Activated T-cell treated with anti-CD3 and anti-CD28 coated beads, Interleukin-2, amount 50 U/mL, for 72 hours (primary cell): ENCODE data around the gene CDKN2A. TPM values are rescaled to one million over a fixed set of nuclear protein-coding genes. Genes with fewer than 3 reads are reported as not detected.

Source experiments
- ATAC-seq, 2 donors: fragments of 150-1000 bp; cut with Tn5 transposase; replicated peaks in 1 of 2; 2 replicates each; pipeline ENCODE4 v1.10.0; 2021; ENCODE audit warnings: moderate library complexity in 2 of 2, mild to moderate bottlenecking in 1 of 2
- DNase-seq, 2 donors: peaks; one replicate each; pipeline ENCODE4 v3.0.0; 2021 to 2022; ENCODE audit warnings: mixed read lengths in 1 of 2
- H3K27ac Mint-ChIP-seq: one replicate; pipeline ENCODE4 v1.8.0; 2022; ENCODE audit warnings: mild to moderate bottlenecking, moderate library complexity, mixed read lengths
- H3K27me3 Mint-ChIP-seq: one replicate; pipeline ENCODE4 v1.8.0; 2022; ENCODE audit warnings: low read depth, mixed read lengths
- H3K36me3 Mint-ChIP-seq, 2 donors: one replicate each; pipeline ENCODE4 v1.8.0; 2022; ENCODE audit warnings: mixed read lengths in 2 of 2, mild to moderate bottlenecking in 1 of 2; ENCODE audit not compliant: insufficient read depth in 2 of 2
- H3K4me1 Mint-ChIP-seq: one replicate; pipeline ENCODE4 v1.8.0; 2022; ENCODE audit warnings: low read depth, mixed read lengths
- H3K4me3 Mint-ChIP-seq, 2 donors: one replicate each; pipeline ENCODE4 v1.8.0; 2022; ENCODE audit warnings: mild to moderate bottlenecking in 2 of 2, mixed read lengths in 2 of 2, moderate library complexity in 2 of 2
- H3K9me3 Mint-ChIP-seq, 2 donors: one replicate each; pipeline ENCODE4 v1.8.0; 2022; ENCODE audit warnings: mixed read lengths in 2 of 2
- total RNA-seq, 2 donors: library from RNA; stranded (reverse); gene quantifications; one replicate each; pipeline ENCODE4 v1.2.3, GENCODE V29; 2022

CDKN2A gene
- total RNA-seq: 1 to 10 TPM; 2.8 to 5.0 TPM

DNA sequence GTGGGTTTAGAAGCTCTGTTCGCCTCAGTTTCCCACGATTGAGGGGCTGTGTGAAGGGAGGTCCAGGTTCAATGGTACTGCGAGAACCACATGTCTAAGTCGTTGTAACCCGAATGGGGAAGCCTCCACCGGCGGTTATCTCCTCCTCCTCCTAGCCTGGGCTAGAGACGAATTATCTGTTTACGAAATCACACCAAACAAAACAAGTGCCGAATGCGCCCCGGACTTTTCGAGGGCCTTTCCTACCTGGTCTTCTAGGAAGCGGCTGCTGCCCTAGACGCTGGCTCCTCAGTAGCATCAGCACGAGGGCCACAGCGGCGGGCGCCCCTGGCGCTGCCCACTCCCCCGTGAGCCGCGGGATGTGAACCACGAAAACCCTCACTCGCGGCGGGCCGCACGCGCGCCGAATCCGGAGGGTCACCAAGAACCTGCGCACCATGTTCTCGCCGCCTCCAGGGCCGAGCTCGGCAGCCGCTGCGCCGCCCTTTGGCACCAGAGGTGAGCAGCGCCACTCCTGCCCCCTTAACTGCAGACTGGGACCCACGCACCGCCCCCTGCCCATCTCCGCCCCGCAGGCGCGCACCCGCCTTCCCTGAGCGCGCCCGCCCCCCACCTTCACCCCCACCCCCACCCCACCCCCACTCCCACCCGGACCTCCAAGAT, at the start of gene CDKN2A:
Gene CDKN2A, minus strand, starts transcription at position 500 of the 663 bp plus-strand sequence.
- Mint-ChIP-seq H3K4me3 (peak within 1 kb of the TSS; percentile 84 to 100), H3K9me3 (no peaks in the 10 kb centered on the region), H3K27me3 (peaks cover 69% of the 10 kb centered on the region), H3K4me1 (peaks cover 21% of the 10 kb centered on the region), H3K36me3 (peaks cover 0 to 2% of the 10 kb centered on the region in 2 donors), H3K27ac (peak within 1 kb of the TSS; percentile 98)
- DNase-seq (peak; percentile 66 to 67), ATAC-seq (peak; percentile 67 to 69)

GRCh38 chr9:22043928-22044327, 49.7 kb upstream of the CDKN2A start:
- DNase-seq: no peak
- no peaks in the 10 kb centered on the region for H3K9me3 Mint-ChIP-seq
- peaks cover 84% of the 10 kb centered on the region for H3K27me3 Mint-ChIP-seq

DNA sequence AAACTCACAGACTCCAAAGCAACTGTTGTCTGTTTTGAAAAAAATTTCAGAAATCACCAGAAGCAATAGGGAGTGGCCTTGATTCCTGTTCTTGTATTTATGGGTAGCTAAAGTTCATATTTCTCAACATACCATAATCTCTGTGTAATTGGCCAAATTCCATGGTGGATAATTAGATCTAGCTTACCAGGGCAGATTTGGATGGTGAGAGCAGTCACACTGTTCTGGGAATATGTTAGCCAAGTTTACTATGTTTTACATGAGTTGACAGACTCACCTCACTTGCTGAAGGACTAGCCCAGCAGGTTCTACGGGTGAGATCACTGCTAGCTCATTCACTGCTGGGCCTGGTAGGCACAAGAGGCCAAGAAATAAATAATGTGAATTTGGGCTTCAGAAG, 47.6 kb upstream of the CDKN2A start:
- no peaks in the 10 kb centered on the region for H3K9me3 Mint-ChIP-seq
- no peak for ATAC-seq
- H3K4me3 Mint-ChIP-seq: no peak overlapping the region
- H3K27ac Mint-ChIP-seq: no peak overlapping the region
- H3K36me3 Mint-ChIP-seq: no peaks in the 10 kb centered on the region
- H3K4me1 Mint-ChIP-seq: peaks cover 31% of the 10 kb centered on the region
- DNase-seq: no peak
- peaks cover 70% of the 10 kb centered on the region for H3K27me3 Mint-ChIP-seq

More at GRCh38 chr9:22043928-22044327, 49.7 kb upstream of the CDKN2A start:
- ATAC-seq: no peak
- H3K4me1 Mint-ChIP-seq: peaks cover 21% of the 10 kb centered on the region
- H3K4me3 Mint-ChIP-seq: no peak overlapping the region
- no peak overlapping the region for H3K27ac Mint-ChIP-seq
- no peaks in the 10 kb centered on the region for H3K36me3 Mint-ChIP-seq

GRCh38 chr9:22041344-22041743, 47.2 kb upstream of the CDKN2A start:
- DNase-seq (no peak), ATAC-seq (no peak)
- no peak overlapping the region for H3K27ac Mint-ChIP-seq
- no peaks in the 10 kb centered on the region for H3K36me3 Mint-ChIP-seq
- peaks cover 31% of the 10 kb centered on the region for H3K4me1 Mint-ChIP-seq
- peaks cover 66% of the 10 kb centered on the region for H3K27me3 Mint-ChIP-seq
- H3K9me3 Mint-ChIP-seq: no peaks in the 10 kb centered on the region
- no peak overlapping the region for H3K4me3 Mint-ChIP-seq

DNA sequence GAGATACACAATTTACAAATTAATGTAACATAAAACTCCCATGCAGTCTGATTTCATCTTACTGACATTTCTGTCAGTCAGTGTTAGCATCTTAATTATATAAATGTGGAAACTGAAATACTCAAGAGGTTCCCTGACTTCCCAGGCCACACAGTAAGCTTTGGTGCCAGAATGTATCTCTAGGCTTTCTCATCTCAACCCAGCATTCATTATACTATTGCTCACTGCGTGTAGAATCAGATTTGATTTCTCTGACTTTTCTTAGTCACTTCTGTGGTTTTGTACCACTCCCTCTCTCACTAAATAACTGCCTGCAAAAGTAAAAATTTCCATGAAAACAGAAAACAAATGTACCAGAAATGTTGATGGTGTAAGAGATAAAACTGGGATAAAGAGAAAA, 46.6 kb upstream of the CDKN2A start:
- DNase-seq (no peak), ATAC-seq (peak; percentile 86 to 91)
- no peaks in the 10 kb centered on the region for H3K36me3 Mint-ChIP-seq
- peaks cover 34% of the 10 kb centered on the region for H3K4me1 Mint-ChIP-seq
- no peak overlapping the region for H3K27ac Mint-ChIP-seq
- H3K27me3 Mint-ChIP-seq: peaks cover 61% of the 10 kb centered on the region
- H3K4me3 Mint-ChIP-seq: peak overlapping the region in 1 of 2 donors; percentile 4
- no peaks in the 10 kb centered on the region for H3K9me3 Mint-ChIP-seq

- DNase-seq (no peak), ATAC-seq (no peak)
- peaks cover 50% of the 10 kb centered on the region for H3K27me3 Mint-ChIP-seq
- no peaks in the 10 kb centered on the region for H3K36me3 Mint-ChIP-seq
- peaks cover 33% of the 10 kb centered on the region for H3K4me1 Mint-ChIP-seq
- no peaks in the 10 kb centered on the region for H3K9me3 Mint-ChIP-seq
- no peak overlapping the region for H3K4me3 Mint-ChIP-seq
- H3K27ac Mint-ChIP-seq: no peak overlapping the region
Observed at GRCh38 chr9:22039258-22039657, 45.1 kb upstream of the CDKN2A start.

DNA sequence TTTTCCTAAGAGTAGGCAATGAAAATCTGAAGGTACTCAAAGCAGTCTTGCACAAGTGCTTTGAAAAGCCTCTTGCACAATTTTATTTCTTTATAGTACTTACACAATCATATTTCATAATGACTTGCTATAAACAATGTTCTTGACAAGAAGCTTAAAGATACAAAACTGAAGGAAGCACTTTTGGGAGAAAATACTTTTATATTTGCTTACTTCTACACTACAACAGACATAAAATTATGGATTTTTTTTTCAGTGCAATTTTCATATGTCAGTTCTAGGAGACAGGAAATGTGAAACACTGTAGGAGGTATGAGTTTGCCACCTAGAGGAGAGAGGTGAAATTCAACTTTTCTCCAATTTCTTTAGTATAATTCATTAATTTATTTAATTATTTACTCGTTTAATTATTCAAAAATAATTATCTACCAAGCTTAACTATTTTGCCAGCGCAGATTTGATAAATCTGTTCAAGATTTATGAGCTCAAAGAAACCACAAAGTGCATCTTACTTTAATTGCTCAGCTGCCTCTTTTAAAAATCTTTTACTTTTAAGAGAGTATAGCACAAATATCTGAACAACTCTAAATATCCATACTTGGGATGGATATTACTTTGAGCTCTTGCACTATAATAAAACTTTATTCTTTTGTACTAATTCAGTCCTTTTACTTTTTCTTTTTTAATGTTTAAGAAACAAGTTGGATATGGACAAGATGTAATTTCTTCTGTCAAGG, 43.9 kb upstream of the CDKN2A start:
- H3K27me3 Mint-ChIP-seq: peaks cover 47% of the 10 kb centered on the region
- no peak overlapping the region for H3K4me3 Mint-ChIP-seq
- ATAC-seq (no peak), DNase-seq (no peak)
- H3K4me1 Mint-ChIP-seq: peaks cover 33% of the 10 kb centered on the region
- no peaks in the 10 kb centered on the region for H3K36me3 Mint-ChIP-seq
- no peak overlapping the region for H3K27ac Mint-ChIP-seq
- H3K9me3 Mint-ChIP-seq: no peaks in the 10 kb centered on the region

GRCh38 chr9:22036866-22037626, 42.9 kb upstream of the CDKN2A start:
- Mint-ChIP-seq H3K4me1 (peaks cover 33% of the 10 kb centered on the region), H3K36me3 (no peaks in the 10 kb centered on the region), H3K27ac (no peak overlapping the region), H3K4me3 (no peak overlapping the region), H3K9me3 (no peaks in the 10 kb centered on the region), H3K27me3 (peaks cover 39% of the 10 kb centered on the region)
- ATAC-seq (no peak), DNase-seq (no peak)

DNA sequence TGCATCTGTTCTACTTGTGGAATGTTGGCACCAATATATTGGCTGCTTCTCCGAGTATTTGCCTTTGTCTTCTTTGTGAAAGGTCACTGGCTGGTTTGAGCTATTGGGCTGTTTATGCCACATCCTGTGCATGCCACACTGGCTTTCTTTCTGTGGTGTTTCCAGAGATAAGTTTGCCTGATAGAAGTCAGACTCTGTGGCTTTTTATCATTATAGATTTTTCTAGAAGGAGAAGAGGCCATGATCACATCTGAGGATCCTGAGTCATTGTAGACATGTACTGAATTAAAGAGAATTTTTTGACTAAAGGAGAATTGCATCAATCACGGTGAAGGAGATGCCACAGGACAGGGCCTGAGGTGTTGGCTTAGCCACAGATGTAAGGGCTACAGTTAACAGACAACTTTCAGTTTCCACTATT, 41.4 kb upstream of the CDKN2A start:
- H3K4me1 Mint-ChIP-seq: peaks cover 21% of the 10 kb centered on the region
- ATAC-seq: peak; percentile 71 to 77
- no peaks in the 10 kb centered on the region for H3K9me3 Mint-ChIP-seq
- peaks cover 32% of the 10 kb centered on the region for H3K27me3 Mint-ChIP-seq
- H3K27ac Mint-ChIP-seq: no peak overlapping the region
- no peaks in the 10 kb centered on the region for H3K36me3 Mint-ChIP-seq
- DNase-seq: no peak
- H3K4me3 Mint-ChIP-seq: no peak overlapping the region

DNA sequence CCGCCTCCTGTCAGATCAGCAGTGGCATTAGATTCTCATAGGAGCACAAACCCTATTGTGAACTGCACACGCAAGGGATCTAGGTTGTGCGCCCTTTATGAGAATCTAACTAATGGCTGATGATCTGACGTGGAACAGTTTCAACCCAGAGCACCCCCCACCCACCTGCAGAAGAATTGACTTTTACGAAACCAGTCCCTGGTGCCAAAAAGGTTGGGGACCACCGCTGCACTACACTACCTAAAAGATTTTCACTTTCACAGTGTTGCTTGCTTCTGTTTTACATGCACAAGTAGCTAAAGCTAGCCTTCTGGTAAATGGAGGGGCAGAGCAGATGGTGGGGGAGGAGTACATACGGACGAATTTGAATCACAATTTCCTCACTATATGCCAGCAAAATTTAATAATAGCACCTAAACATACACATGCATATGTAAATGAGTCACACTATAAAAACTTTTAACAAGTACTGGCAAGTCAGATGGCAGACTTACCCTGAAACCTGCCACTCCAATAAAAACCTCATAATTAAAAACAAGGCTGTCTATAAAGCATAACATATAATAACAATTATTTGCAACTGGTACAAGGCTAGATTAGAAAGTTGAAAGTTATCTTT, 38.9 kb upstream of the CDKN2A start:
- no peaks in the 10 kb centered on the region for H3K36me3 Mint-ChIP-seq
- no peaks in the 10 kb centered on the region for H3K9me3 Mint-ChIP-seq
- no peak overlapping the region for H3K4me3 Mint-ChIP-seq
- H3K4me1 Mint-ChIP-seq: peaks cover 16% of the 10 kb centered on the region
- DNase-seq (no peak), ATAC-seq (no peak)
- no peak overlapping the region for H3K27ac Mint-ChIP-seq
- peaks cover 33% of the 10 kb centered on the region for H3K27me3 Mint-ChIP-seq

DNA sequence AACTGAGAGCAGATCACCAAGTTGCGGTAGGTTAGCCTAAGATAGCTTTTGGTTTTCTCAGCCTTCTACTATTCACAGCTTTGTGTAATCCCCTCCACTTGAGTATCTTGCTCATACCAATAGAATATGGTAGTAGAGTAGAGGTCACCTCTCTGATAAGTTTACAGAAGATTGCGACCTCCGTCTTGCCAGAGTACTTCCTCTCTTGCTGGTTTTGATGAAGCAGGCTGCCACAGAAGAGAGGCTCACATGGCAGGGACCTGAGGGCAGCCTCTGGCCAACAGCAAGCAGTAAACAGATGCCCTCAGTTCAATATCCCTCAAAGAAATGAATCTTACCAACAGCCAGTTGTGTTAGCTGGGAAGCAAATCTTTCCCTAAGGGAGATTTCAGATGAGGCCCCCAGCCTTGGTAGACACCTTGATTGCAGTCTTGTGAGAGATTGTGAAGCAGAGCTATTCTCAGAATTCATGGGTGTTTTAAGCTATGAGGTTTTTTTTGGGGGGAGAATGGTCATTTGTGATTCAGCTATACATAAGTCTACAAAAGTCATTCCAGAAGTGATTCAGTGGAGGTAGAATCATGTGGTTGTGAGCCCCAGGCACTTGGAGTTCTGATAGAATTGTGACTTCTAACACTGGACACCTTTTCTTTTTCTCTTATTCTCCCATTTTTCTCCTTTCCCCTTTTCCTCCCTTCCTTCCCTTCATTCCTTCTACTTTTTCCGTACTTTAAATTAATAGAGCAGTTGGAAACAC, 37.6 kb upstream of the CDKN2A start:
- no peak for DNase-seq
- H3K4me3 Mint-ChIP-seq: no peak overlapping the region
- H3K9me3 Mint-ChIP-seq: no peaks in the 10 kb centered on the region
- peaks cover 33% of the 10 kb centered on the region for H3K27me3 Mint-ChIP-seq
- H3K27ac Mint-ChIP-seq: no peak overlapping the region
- H3K36me3 Mint-ChIP-seq: no peaks in the 10 kb centered on the region
- peak; percentile 34 to 43 for ATAC-seq
- peaks cover 7% of the 10 kb centered on the region for H3K4me1 Mint-ChIP-seq

DNA sequence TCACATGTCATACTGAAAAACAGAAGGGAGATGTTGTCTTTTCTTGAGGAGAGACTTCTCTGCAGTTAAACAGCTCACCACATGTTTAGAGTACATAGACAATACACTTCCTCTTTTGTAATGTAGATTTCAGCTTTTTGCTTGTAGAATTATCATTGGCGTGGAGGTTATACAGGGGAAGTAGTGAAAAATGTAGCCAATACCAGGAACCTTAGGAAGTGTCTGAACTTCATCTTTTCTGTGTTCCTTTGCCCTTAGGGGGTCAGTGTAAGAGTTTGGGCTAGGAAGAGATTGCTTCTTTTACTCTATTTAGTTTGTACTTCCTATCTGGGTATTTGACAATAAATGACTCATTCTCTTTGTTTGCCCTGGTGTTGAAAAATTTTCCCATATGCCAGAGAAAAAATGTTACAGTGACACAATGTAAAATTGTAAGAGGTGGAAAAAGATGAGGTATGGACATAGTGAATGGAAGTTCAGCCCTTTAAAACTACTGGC, 36.0 kb upstream of the CDKN2A start:
- no peaks in the 10 kb centered on the region for H3K4me1 Mint-ChIP-seq

More for the DNA sequence above, 36.0 kb upstream of the CDKN2A start:
- Mint-ChIP-seq H3K36me3 (no peaks in the 10 kb centered on the region), H3K27ac (no peak overlapping the region), H3K27me3 (peaks cover 33% of the 10 kb centered on the region), H3K4me3 (no peak overlapping the region), H3K9me3 (no peaks in the 10 kb centered on the region)
- DNase-seq (no peak), ATAC-seq (no peak)
